Astrocyte of the spinal cord (primary cell): ENCODE measurements around the gene FAU.

ENCODE experiments used
- DNase-seq: peaks from one replicate; pipeline ENCODE4 v3.0.0; 2011; ENCODE audit warnings: low read depth, low spot score
- H3K4me3 ChIP-seq: 2 replicates; pipeline ENCODE4 v1.5.1; 2011; ENCODE audit warnings: low read depth, mild to moderate bottlenecking, low read length, moderate library complexity
- CTCF ChIP-seq: IDR thresholded peaks from 2 replicates; pipeline ENCODE4 v1.5.1; 2012; ENCODE audit warnings: low read depth, mild to moderate bottlenecking, low read length, inconsistent platforms
- in situ Hi-C: cut with HindIII; loops from 2 replicates; pipeline ENCODE4 v1.10.0; 2017; ENCODE audit warnings: low sequenced_read_pairs

Gene FAU

DNA sequence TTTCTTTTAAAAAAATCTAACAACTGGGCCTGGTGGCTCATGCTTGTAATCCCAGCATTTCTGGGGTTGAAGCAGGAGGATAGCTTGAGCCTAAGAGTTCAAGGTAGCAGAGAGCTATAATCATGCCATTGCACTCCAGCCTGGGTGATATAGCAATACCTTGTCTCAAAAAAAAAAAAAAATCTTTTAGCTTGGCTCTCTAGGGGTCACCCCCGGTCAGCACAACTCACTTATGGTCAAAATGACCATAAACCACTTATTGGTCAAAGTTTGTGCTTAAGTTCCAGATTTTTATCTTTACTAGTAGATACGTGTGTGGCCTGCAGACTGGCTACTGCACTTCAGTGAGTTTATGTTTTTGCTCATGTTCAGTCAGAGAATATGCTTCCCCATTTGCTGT lies 41.8 kb upstream of the FAU start:
- no peak overlapping the region for H3K4me3 ChIP-seq
- TF ChIP-seq CTCF: no peak
- in situ Hi-C loops: no loop called here
- no peak for DNase-seq

DNA sequence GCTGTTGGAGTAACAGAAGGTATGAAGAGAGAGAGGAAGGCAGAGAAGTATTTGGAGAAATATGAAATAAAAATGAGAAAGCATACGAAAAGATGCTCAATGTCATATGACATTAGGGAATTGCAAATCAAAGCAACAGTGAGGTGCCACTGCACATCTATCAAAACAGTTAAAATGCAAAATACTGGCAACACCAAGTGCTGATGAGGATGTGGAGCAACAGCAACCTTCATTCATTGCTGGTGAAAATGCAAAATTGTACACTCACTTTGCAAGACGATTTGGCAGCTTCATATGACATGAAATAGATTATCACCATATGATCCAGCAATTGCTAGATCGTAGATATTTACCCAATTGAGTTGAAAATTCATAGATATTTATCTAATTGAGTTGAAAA lies 38.7 kb upstream of the FAU start:
- no peak overlapping the region for H3K4me3 ChIP-seq
- in situ Hi-C loops: no loop called here
- no peak for DNase-seq
- TF ChIP-seq CTCF: no peak

GRCh38 chr11:65159012-65159411 lies 37.1 kb upstream of the FAU start:
- no peak for DNase-seq
- H3K4me3 ChIP-seq: no peak overlapping the region
- no peak for TF ChIP-seq CTCF
- in situ Hi-C loops: no loop called here

GRCh38 chr11:65157336-65157735 lies 35.4 kb upstream of the FAU start:
- H3K4me3 ChIP-seq: no peak overlapping the region
- DNase-seq: no peak
- in situ Hi-C loops: no loop called here
- TF ChIP-seq CTCF: no peak

DNA sequence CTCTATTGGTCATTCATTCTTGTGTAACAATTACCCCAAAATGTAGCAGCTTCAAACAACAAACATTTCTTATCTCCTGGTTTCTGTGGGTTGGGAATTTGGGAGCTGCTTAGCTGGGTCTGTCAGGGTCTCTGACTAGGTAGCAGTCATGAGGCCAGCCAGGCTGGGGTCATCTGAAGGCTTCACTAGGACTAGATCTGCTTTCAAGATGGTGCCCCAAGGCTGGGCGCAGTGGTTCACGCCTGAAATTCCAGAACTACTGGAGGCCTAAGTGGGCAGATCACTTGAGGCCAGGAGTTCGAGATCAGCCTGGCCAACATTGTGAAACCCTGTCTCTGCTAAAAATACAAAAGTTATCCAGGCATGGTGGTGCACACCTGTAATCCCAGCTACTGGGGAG lies 35.0 kb upstream of the FAU start:
- no peak for TF ChIP-seq CTCF
- H3K4me3 ChIP-seq: no peak overlapping the region
- no peak for DNase-seq
- in situ Hi-C loops: no loop called here

- no peak for DNase-seq
- no peak for TF ChIP-seq CTCF
- H3K4me3 ChIP-seq: no peak overlapping the region
- in situ Hi-C loops: no loop called here
Observed at GRCh38 chr11:65156256-65156655, 34.3 kb upstream of the FAU start.

DNA sequence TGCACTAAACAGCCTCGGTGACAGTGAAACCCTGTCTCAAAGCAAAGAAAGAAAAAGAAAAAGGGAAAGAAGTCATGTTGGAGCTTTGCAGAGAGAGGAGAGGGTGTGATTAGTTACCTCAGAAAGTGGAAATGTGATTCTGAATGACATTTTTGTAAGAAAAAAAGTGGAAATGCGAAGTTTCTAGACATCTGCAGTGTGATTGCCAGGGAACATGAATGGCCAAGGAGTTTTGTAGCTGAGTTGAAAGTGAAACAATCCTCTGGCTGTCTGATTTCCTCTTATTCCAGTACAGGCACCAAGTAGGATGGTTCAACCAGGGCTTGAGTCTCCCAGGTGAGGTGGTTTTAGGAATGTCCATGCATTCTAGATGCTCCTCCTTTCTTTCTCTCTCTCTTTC lies 30.2 kb upstream of the FAU start:
- no peak for TF ChIP-seq CTCF
- DNase-seq: no peak
- in situ Hi-C loops: no loop called here
- no peak overlapping the region for H3K4me3 ChIP-seq
